Uterus (tissue), 2 donors: ENCODE measurements around the gene TIRAP.

ENCODE experiments used
- CTCF ChIP-seq, 4 experiments: fragments of 200-600 bp in 2 of 4; fragments of 450-650 bp in 2 of 4; sonication (generic) in 2 of 4; IDR thresholded peaks; one replicate each; pipeline ENCODE4 v1.5.1; 2016 to 2019; ENCODE audit warnings: antibody characterized with exemption in 4 of 4, mild to moderate bottlenecking in 2 of 4, moderate library complexity in 1 of 4
- POLR2A ChIP-seq, 2 donors: fragments of 450-650 bp; IDR thresholded peaks; one replicate each; pipeline ENCODE4 v1.6.1; 2016; ENCODE audit warnings: antibody characterized with exemption in 2 of 2, mild to moderate bottlenecking in 1 of 2, moderate library complexity in 1 of 2

DNA sequence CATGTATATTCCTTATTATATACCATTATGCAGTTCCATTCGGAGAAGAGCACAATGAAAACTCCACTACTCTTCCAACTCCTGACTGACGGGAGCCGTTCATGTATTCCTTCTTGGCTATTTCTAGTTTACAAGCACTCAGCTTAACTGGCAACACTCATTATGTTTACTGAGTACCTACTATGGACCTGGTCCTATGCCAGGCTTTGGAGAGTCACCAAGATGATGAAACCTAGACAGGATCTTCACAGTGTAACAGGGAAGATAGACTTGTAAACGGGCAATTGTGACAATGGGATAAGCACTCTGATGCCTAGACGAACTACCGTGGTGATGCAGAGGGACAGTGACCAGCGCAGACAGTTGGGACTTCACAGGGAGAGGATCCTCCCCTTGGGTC is 50.2 kb downstream of the TIRAP start:
- TF ChIP-seq CTCF (IDR thresholded peaks at IDR 0.05) (no peak), POLR2A (IDR thresholded peaks at IDR 0.05) (no peak)
